ENCODE data around the gene TMEM91. TPM values are rescaled to one million over a fixed set of nuclear protein-coding genes. Genes with fewer than 3 reads are reported as not detected.
A peak's percentile ranks its signal among the peaks of the same experiment; 100 is the strongest.

TMEM91 gene
- total and polyA plus RNA-seq, 9 of the 15 experiments (the other 6 are each of a cell fraction or from before 2014, with no cell fraction given): 1.2 to 5.2 (median 2.7) TPM

GRCh38 chr19:41362143-41362847 is 14.0 kb upstream of the TMEM91 start:
- ChIA-PET CTCF (ENCODE audit: low intra/inter-chr PET ratio) (no interaction called here), POLR2A (interaction anchor here (0.6 to 2.9 kb wide), 2 partner anchors 10 to 705 kb away, joined by 3 to 20 read pairs; partner anchors contain the start of gene TGFB1)
- 37% methylated on average over 4 of the region's 10 CpGs for WGBS (ENCODE audit: insufficient coverage, low coverage, missing lambda C conversion rate)
- TF ChIP-seq, protein P1, sequence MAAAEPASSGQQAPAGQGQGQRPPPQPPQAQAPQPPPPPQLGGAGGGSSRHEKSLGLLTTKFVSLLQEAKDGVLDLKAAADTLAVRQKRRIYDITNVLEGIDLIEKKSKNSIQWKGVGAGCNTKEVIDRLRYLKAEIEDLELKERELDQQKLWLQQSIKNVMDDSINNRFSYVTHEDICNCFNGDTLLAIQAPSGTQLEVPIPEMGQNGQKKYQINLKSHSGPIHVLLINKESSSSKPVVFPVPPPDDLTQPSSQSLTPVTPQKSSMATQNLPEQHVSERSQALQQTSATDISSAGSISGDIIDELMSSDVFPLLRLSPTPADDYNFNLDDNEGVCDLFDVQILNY (CRISPR knock-in tag; IDR thresholded peaks at IDR 0.05): no peak
- no peak for TF ChIP-seq ZNF764 (CRISPR knock-in tag; IDR thresholded peaks at IDR 0.05; ENCODE audit: low read depth)
- no peak for TF ChIP-seq MTA1 (IDR thresholded peaks at IDR 0.05; ENCODE audit: borderline replicate concordance)
- TF ChIP-seq ZNF717 (CRISPR knock-in tag; IDR thresholded peaks at IDR 0.05): no peak
- TF ChIP-seq SETDB1 (IDR thresholded peaks at IDR 0.05; ENCODE audit: low read length): no peak
- TF ChIP-seq PTRF (tag; IDR thresholded peaks at IDR 0.05): no peak
- TF ChIP-seq NCOA6 (IDR thresholded peaks at IDR 0.05): no peak
- TF ChIP-seq, protein P2, sequence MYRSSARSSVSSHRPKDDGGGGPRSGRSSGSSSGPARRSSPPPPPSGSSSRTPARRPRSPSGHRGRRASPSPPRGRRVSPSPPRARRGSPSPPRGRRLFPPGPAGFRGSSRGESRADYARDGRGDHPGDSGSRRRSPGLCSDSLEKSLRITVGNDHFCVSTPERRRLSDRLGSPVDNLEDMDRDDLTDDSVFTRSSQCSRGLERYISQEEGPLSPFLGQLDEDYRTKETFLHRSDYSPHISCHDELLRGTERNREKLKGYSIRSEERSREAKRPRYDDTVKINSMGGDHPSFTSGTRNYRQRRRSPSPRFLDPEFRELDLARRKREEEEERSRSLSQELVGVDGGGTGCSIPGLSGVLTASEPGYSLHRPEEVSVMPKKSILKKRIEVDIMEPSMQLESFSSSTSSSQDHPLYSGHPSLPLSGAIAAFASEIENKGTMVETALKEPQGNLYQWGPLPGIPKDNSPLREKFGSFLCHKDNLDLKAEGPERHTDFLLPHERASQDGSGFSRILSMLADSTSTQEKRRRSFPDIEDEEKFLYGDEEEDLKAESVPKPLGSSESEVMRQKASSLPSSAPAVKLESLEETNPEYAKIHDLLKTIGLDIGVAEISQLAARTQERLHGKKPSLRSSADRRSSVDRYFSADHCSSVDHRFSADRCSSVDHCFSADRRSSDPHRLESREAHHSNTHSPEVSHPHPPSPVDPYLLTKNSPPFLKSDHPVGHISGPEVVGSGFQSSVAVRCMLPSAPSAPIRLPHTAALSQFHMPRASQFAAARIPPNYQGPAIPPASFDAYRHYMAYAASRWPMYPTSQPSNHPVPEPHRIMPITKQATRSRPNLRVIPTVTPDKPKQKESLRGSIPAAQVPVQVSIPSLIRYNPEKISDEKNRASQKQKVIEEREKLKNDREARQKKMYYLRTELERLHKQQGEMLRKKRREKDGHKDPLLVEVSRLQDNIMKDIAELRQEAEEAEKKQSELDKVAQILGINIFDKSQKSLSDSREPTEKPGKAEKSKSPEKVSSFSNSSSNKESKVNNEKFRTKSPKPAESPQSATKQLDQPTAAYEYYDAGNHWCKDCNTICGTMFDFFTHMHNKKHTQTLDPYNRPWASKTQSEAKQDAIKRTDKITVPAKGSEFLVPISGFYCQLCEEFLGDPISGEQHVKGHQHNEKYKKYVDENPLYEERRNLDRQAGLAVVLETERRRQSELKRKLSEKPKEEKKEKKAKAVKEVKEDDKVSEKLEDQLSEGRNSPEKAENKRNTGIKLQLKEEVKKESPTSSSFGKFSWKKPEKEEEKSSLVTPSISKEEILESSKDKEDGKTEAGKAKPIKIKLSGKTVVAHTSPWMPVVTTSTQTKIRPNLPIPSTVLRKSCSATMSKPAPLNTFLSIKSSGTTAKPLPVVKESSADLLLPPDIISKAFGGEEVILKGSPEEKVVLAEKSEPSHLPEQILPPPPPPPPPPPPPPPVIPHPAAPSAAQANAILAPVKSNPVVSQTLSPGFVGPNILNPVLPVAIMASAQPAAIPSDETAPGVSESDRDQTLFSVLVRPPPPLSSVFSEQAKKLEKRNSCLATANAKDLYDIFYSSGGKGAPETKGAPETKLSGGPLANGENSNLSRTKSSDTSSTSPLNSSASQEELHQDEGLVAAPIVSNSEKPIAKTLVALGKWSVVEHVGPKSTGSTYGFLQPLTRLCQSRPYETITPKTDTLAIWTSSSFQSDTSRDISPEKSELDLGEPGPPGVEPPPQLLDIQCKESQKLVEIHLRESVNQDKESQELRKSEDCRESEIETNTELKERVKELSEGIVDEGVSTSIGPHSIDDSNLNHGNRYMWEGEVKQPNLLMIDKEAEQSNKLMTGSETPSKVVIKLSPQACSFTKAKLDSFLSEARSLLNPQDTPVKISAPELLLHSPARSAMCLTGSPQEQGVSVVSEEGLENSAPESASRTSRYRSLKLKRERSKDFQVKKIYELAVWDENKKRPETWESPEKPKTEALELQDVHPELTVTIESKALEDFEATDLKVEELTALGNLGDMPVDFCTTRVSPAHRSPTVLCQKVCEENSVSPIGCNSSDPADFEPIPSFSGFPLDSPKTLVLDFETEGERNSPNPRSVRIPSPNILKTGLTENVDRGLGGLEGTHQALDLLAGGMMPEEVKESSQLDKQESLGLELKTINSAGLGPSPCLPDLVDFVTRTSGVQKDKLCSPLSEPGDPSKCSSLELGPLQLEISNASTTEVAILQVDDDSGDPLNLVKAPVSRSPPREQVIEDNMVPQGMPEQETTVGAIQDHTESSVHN (IDR thresholded peaks at IDR 0.05; ENCODE audit: borderline replicate concordance in 1 of 2, low read depth in 1 of 2): no peak
- no peak for TF ChIP-seq CTBP1 (IDR thresholded peaks at IDR 0.05; ENCODE audit: borderline replicate concordance)
- TF ChIP-seq TRIM28 (IDR thresholded peaks at IDR 0.05): no peak
- no peak for TF ChIP-seq GATA2 (CRISPR knock-in tag; IDR thresholded peaks at IDR 0.05)
- TF ChIP-seq HDAC2 (IDR thresholded peaks at IDR 0.05): no peak
- no peak for TF ChIP-seq CBX2 (IDR thresholded peaks at IDR 0.05; ENCODE audit: insufficient read depth, low read length, poor library complexity, severe bottlenecking)
- no peak for TF ChIP-seq HEY1 (CRISPR knock-in tag; IDR thresholded peaks at IDR 0.05; ENCODE audit: borderline replicate concordance)
- Histone ChIP-seq H3K4me2 (ENCODE audit: insufficient read depth, low read length) (no peak overlapping the region), H2AFZ (ENCODE audit: low read depth, low read length) (no peak overlapping the region), H3K27ac (ENCODE audit: extremely low read depth, low read depth, low read length) (peak overlapping the region; percentile 17; the same call in 1 of the 3 replicates), H3K9me3 (replicated peaks; ENCODE audit: control insufficient read depth, insufficient read depth, low read depth, low read length) (no peaks in the 10 kb centered on the region), H3K4me3 (no peak overlapping the region), H3K9ac (ENCODE audit: insufficient read depth in 1 of 2, low read depth in 2 of 2, low read length in 2 of 2) (peak overlapping the region in 1 of 2 experiments; percentile 33; a peak in 1 of 4 replicates), H3K9me1 (ENCODE audit: control insufficient read depth, insufficient read depth, low read length) (no peaks in the 10 kb centered on the region), H3K4me1 (replicated peaks in 1 of 2; ENCODE audit: control insufficient read depth in 2 of 2, insufficient read depth in 2 of 2, low read length in 2 of 2) (peaks cover 18 to 34% of the 10 kb centered on the region in 2 experiments), H3K79me2 (ENCODE audit: control insufficient read depth, insufficient read depth, low read length) (peaks cover 33% of the 10 kb centered on the region), H3K36me3 (ENCODE audit: control insufficient read depth, insufficient read depth, low read length) (peaks cover 4% of the 10 kb centered on the region; the same call in 2 of the 3 replicates), H4K20me1 (replicated peaks; ENCODE audit: control insufficient read depth, insufficient read depth, low read length) (no peaks in the 10 kb centered on the region), H3K27me3 (ENCODE audit: control insufficient read depth in 2 of 2, insufficient read depth in 2 of 2, low read length in 2 of 2) (no peaks in the 10 kb centered on the region)
- intact Hi-C loops (cut with micrococcal nuclease) (loop anchor here (10.0 kb wide), 1 partner anchor 73 kb away; the partner anchor contains the start of gene DMAC2), in situ Hi-C loops (cut with MboI) (no loop called here)
- ATAC-seq: no peak
- no TSS peak for BruUV-seq (replicated peaks)
- no peak for DNase-seq (ENCODE audit: extremely low read depth in 1 of 4, low spot score in 3 of 4)
- FAIRE-seq: no peak

All from K562 (cell line).